IPS-NIHi7 (cell line): ENCODE data around the gene MAP2K5.

ENCODE experiments used
- DNase-seq: peaks from one replicate; pipeline ENCODE4 v3.0.0; 2012; ENCODE audit warnings: mixed read lengths; ENCODE audit errors: extremely low spot score

The MAP2K5 gene

DNA sequence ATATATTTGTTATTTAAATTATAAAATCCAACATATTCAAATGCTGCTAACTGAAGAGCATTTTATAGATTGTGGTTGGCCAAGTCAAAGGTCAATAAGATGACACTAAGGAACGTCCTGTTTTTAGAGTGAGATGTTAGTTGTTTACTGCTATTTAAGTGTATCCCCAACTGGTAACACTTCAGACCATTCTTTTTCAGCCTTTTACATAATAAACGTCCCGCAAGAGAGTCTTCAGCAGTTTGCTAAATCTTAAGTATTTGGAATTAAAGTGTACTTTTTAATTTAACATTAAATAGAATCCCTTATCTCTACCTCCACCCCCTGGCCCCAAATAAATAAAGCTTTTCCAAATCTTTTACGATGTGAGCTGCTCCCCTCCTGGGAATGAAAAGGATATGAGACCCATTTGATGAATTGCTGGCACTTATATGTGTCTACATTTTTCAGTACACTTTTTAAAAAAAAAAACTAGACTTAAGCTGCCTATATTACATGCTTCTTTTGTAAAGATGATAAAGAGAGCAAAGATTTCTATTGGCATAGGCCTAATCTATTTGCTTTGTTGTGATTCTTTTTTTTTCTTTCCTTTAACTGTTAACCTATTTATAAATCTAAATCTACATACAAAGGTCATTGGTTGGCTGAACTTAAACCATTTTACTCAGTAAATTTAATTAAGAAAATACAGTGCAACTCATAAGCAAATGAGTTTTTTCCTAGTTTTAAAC, 181.0 kb downstream of the MAP2K5 start:
- DNase-seq = no peak

DNA sequence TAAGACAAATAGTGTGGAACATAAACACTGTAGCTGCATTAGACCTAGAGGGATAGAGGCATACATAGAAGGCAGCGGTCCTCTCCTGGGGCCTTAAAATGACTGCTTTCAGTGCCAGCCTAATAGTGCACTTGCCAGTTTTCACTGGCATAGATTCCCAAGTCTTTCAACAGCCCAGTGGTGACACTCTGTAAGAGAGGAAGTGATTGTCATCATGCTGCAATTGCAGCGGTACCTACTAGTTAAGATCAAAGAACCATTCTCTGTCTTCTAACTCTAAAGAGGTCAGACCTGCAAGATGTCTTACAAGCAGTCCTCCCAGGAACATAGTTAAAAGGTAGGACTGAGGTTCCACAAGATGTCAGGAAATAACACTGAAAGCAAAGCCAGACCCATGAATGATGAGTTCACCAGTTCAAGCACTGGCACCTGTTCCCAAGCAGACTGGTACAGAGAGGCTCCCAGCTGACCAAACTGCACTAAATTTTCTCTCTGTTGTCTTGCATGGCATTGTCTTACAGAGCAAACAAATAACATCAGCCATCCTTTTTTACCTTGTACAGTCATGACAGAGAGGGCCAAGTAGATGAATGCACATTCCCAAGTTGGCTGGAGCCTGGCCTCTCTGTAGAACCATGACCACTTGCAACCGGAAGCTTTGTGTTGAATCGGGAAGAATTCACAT, 182.3 kb downstream of the MAP2K5 start:
- no peak for DNase-seq

DNA sequence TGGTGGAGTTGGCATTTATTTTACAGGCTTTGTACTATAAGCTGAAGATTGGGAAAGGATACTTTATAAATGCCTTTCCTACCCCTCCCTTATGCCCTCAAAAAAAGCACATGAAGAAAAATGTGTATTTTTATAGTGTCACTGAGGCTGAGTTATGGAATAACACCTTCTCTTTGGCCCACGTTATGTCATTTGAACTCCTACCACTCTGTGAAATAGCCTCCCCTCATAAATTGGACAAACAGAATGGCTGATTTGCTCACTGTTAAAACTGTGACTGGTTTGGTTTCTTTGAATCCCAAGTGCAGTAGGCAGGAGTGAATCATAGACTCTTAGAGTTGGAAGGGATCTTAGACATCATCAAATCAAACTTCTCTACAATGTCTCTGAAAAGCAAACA, 187.6 kb downstream of the MAP2K5 start:
- DNase-seq = no peak

DNA sequence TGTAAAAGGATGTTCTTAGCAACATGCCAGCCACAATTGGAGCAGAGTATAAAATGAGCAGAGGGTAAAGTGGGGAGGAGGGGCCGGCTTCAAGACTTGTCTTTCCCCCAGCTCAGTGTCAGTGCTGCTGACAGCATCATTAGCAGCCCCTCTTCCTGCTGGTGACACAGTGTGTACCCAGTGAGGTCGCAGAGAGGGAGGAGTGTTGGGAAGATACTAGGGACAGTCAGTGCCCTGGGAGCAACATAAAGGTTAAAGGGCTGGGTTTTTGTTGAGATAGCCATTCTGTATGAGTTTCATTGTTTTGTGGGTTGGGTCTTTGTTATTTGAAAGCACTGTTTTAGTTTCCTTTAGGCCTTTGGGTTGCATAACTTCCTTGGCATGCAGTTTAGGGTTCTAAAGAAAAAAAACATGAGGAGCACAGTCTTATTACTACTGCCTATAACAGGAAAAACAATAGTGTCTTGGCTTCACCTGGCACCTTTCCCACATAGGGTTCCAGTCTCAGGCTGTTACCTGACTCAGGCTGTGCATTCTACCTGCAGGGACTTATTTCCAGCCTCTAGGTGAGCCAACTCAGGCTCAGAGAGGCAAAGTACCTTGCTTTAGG, 188.7 kb downstream of the MAP2K5 start:
- DNase-seq = no peak

DNA sequence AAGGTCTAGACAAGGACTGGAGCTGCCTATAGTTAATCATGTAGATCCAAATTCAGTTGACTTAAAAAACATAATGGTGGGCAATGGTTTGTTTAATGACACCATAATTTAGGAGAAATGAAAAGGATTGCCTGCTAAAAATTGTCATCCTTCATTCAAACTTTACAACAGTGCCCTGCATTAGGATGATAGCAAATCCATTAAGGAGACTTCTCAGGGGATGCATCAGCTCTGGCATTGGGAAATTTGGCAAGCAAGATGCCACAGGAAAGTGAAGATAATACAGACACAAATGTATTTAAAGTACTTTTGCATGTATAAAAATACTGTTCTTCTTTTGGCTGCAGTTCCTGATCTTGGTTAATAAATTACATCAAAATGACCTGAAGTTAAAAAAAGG, 189.7 kb downstream of the MAP2K5 start:
- DNase-seq = no peak

DNA sequence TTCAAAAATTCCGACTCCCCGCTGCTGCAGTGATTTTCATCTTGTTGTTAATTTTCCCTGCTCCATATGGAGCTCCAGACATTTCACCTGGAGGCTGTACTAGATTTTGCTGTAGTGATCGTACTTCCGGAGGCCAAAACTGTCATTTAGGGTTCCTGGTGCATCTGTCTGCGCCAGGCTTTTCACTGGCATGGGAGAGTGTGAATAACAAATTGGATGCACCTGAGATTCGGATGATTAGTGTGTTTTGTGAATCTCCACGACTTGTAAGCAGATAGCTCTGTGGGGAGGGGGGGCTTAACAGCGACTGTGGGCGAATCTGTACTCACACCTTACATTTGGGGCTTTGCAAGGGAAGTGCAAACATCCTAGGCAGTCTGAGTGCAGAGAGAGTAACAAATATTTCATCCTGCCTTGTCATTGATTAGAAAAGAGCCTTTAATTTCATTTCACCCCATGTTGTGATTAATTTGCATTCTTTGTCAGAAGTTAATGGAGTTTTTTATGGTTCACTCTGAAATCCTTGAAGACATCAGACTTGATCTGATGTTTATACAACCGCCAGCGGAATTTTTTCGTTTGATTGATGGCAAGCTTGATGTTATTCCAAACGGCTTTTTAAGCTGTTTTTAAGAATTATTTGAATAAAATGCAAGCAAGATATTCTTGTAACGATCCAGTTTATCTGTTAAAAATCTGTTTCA, 190.3 kb downstream of the MAP2K5 start:
- no peak for DNase-seq

DNA sequence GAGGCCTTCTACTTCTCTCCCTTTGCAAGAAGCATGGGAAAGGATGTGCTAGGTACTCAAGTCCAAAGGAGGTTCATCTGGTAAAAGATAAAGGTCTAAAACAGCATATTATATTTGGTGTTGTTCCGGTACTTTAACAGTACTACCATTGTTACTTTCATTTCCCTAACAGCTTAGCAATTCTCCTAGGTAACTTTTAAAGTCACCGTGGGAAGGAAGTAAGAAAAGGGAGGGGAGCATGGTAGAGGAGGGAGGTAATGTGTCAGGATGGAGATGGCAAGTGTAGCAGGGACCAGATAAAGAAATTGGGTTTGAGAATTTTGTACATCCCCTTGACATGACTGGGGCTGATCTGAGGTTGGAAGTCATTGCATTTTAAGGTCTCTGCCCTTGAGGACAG, 193.4 kb downstream of the MAP2K5 start:
- DNase-seq = no peak

DNA sequence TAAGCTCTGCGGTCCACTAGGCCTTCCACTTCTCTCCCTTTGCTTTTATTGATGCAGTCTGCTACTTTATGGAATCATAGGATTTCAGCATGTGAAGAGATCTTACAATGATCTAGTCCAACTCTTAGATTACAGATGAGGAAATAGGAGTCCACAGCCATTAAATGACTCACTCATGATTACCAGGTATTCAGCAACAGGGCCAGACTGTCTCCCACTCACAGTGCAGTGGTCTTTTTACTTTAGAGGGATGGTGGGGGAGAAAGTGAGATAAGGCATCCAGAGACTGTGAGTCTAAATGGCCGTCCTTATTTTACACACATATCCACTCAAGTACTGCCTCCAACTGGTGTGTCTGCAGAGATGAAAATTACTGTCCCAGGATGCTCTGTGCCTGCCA, 194.3 kb downstream of the MAP2K5 start:
- DNase-seq = no peak

DNA sequence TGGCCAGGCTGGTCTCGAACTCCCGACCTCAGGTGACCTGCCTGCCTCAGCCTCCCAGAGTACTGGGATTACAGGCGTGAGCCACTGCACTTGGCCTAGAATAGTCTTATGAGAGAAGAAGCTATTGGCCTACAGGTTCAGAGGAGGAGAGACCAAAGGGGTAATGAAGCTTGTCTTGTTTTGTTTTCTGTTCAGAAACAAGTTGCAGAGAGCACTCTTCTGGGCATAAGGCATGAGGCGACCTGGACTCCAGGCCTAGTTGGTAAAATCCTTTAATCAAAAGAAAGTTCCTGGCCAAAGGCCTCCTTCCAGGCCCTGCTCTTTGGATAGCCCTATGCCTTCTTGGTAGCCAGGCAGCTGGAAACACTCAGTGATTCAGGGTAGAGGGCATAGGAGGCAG, 195.6 kb downstream of the MAP2K5 start:
- DNase-seq = no peak

DNA sequence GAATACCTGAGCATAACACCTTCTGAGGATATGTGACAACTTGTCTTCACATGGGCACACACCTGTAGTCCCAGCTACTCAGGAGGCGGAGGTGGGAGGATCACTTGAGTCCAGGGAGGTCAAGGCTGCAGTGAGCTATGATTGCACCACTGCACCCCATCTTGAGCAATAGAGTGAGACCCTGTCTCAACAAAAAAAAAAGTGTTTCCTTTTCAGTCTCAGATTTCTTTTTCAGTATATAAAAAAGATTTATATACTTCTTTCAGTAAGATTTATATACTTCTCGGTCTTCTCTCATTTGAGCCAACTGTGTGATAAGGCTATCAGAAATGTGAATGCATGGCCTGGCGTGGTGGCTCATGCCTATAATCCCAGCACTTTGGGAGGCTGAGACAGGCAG, 197.9 kb downstream of the MAP2K5 start:
- DNase-seq = no peak

DNA sequence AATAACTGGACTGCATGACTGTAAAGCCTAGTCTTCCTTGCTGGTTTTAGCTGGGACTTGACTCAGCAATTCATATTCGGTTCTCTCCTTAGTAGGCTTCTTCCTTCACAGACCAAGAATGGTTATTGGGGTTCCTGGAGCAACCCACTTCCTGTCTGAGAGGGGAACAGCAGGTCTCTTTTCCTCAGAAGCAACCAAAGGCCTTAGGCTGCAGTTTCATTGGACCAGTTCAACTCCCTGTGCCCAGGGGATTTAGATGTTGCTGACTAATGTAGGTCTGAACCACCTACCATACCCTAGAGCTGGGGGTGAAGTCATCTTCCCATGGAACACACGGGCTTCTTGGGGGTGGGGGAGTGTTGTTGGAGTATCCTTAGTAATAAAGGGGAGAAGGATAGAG, 198.8 kb downstream of the MAP2K5 start:
- DNase-seq = no peak

DNA sequence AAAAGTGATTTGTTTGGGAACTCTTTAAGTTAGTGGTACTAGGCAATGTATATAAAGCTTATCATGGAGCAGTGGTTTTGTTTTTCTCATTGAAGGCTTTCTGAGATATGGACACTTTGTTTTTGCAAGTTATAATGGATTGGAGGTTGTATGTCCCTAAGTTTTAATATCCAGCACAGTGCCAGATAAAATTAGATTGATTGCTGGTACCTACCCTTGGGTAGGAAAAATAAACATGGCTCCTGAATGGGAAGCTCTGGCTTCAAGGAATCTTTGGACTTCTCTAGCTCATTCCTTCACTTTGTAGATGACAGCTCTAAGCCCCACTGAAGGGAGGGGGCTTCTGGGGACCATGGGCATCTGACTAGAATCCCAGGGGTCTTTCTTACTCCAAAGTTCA, 201.1 kb downstream of the MAP2K5 start:
- no peak for DNase-seq

DNA sequence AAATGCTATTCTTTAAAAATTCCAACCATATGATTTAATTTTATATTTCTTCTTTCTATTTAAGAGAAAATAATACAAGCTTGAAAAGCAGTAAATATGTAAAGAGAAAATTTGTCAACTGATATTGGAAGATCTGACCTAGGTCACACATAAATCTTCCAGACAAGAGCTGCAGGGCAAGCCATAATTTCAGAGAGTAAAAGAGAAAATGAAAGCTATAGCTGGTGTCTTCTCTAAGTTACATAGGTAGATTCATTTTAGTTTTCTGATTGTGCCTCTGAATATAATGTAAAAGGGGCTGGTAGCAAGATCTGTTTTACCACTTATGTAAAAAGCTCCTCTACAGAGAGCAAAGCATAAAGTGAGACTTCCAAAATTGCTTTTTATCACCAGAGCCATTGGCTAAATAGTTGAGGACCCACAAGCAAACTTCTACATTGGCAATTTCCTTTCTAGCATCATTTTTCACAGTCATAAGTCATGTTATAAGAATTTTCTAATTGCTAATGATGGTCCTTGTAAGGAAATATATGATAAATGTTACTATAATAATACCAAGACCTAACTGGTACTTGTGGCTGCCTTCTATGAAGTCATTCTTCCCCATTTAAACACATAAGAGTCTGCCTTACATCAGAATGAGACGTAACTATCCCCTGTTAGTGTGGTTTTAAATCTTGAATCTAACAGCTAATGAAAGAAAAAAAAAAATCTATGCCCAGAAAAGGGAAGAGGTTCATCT, 202.0 kb downstream of the MAP2K5 start:
- DNase-seq = no peak

DNA sequence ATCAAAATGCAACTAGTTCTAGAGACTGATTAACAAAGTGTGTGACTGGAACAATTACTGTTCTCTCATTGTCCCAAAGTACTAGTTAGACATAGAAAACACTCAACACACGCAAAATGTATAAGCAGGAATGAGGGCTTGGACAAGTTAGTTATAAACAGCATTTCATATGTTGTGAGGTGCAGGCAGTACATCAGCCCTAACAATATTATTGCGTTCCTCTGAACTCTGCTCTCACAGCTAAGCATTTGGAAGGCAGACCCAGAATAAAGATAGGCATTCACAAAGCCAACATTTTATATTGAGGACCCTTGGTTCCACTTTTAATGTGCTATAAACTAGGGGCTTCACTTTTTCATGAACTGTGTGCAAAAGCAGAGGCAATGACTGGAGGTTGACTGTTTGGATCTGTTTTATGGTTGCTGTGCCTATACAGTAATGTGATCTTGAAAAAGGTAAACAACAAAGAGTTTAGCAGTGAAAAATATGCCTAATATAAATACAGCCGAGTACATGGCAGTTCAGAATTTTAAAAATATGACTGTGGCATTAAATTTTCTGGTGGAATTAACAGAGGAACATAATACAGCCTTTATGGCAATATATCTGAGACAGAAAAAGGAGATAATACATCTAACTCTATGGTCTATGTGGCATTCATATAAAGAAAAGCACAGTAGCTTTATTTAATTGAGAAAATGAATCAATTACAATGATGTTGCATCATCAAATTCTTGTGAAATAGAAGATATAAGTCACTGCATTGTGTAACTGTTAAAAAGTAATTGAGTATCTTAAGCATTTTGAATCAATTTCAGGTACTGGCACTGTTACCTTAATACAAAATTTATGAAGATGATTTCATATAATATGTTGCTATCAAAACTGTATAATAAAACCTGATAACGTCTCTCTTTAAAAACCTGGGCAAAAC, 202.8 kb downstream of the MAP2K5 start:
- DNase-seq = no peak

DNA sequence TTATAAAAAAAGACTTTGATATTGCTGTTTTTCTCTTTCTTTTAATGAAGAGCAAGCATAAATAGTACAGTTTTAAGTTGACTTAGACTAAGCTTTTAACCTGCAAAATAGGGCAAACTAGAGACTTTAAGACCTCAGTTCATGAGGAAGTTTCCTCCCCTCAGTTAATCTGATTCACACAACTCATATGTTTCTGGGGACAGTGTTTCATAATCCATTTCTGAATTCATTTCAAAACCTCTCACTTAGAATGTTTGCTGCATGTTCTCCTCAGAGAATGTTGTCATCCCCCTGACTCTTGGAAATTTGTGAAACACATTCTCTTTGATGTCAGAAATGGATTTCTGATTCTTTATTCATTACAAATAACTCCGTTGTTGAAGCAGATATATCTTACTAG, 203.5 kb downstream of the MAP2K5 start:
- DNase-seq = no peak

DNA sequence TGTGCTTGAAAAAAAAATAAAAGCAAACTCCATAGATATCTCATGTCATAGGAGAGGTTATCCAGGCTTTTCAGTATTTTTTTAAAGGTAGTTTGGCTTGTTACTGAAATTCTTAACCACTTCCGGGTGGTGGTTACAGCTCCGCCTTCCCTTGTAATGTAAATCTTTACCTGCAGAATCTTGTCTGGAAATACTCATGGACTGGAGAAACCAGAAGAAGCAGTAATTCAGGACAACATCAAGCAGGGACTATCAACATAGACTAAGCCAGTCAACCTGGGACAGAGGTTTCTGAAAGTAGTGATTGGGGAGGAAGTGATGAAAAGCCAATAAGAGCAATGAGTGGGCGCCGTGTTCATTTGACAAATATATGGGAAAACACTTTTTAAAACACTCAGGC, 203.9 kb downstream of the MAP2K5 start:
- DNase-seq = no peak

DNA sequence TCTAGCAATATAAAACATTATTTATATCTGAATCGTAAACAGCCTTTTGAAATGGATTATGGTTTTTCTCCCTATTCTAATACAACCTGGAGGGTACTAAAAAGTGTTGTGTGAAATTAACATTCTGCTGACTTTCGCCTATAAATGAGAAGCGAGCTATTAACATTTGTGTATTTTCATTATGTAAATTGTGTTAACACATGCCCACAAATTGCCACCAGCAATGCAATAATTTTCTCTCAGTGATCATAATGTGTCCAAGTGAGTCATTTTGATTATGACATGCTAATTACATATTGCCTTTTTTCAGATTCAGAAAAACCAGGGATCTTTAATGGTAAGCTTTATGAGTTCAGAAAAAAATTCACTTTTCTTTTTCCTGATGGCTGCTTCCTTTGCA, 205.4 kb downstream of the MAP2K5 start:
- DNase-seq = no peak

DNA sequence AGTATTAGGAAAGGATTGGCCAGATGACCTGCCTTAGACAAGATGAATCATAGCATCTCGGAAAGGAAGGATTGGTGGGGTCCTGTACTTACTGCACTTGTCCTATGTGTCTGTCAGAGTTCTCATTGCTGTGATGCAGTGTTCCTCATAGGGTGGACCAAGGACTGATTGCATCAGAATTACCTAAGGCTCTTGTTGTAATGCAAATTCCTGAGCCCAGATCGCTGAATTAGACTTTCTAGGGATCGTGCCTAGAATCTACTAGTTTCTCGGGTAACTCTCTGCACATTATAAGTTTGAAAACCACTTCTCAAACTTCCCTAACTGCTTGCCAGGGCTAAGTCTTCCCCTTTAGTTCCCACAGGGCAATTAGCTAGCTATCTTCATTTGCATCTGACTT, 207.9 kb downstream of the MAP2K5 start:
- DNase-seq = no peak

DNA sequence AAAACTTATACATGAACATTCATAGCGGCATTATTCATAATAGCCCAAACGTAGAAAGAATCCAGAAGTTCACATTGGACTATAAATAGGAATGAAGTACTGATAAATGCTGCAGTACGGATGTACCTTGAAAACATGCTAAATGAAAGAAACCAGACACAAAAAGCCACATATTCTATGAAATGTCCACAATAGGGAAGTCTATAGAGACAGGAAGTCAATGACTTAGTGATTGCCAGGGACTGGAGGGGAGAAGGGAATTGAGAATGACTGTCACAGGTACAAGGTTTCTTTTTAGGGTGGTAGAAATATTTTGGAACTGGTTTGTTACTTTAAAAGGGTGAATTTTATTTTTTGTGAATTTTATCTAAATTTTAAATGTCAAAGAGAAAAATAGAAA, 211.4 kb downstream of the MAP2K5 start:
- DNase-seq = no peak

DNA sequence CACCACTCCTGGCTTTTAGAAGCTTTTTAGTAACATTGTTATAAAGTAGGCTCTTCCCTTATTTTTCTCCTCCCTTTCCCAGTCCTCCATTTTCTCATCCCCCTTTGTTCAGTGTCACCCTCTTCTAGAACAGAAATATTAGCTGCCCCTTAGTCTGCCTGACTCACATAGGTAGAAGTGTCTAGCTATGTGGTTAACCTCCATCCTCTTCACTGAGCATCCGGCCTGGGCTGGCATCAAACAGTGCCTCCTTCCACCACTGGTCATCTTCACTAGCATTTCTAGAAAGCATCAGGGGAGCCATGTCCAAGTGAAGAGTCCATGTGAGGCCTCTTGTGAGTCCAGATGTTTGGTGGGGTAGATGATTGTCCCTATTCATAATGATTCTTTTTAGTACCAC, 212.8 kb downstream of the MAP2K5 start:
- DNase-seq = no peak

DNA sequence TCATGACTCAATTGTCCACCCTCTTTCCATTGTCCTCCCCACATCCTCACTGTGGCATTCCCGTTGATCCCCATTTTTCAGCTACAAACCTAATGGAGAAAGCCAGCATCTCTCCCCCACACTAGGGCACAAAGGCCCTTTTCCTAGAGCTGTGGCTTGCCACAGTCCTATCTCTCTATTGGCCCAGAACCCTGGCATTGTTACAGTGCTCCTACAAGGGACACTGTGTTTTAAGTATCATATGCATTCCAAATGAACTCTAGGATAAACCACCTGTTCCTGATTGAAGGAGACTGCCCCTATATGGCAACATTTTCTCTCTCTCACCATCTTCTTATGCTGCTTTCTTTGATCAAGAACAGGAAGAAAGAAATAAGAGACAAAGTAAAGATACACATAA, 213.4 kb downstream of the MAP2K5 start:
- no peak for DNase-seq
